Heart right ventricle (tissue), 16 donors: Measurements from ENCODE around the gene POU2F3. TPM values are rescaled to one million over a fixed set of nuclear protein-coding genes. Genes with fewer than 3 reads are reported as not detected.

Experiments
- ATAC-seq, 8 donors: fragments of 200-7000 bp; cut with Tn5 transposase; one replicate each; pipeline ENCODE4 v1.9.1; 2020; ENCODE audit warnings: mild to moderate bottlenecking in 8 of 8, moderate library complexity in 8 of 8, moderate number of reproducible peaks in 1 of 8
- DNase-seq, 2 donors: peaks; one replicate each; pipeline ENCODE4 v3.0.0-alpha.2; 2020
- H3K27ac ChIP-seq, 10 donors: fragments of 200-600 bp; sonication (generic) in 2 of 10; one replicate each; pipeline versions ENCODE4 v1.5.0 to v1.8.0; 2020 to 2022; ENCODE audit warnings: mild to moderate bottlenecking in 3 of 10
- H3K27me3 ChIP-seq, 7 donors: fragments of 200-600 bp; one replicate each; pipeline ENCODE4 v1.8.0; 2021 to 2022; ENCODE audit warnings: mild to moderate bottlenecking in 2 of 7
- H3K36me3 ChIP-seq, 9 donors: fragments of 200-600 bp; sonication (generic) in 1 of 9; one replicate each; pipeline versions ENCODE4 v1.5.0 to v1.8.0; 2020 to 2022; ENCODE audit warnings: mild to moderate bottlenecking in 2 of 9
- H3K4me1 ChIP-seq, 9 donors: fragments of 200-600 bp; sonication (generic) in 1 of 9; one replicate each; pipeline versions ENCODE4 v1.5.0 to v1.8.0; 2020 to 2022; ENCODE audit warnings: mild to moderate bottlenecking in 4 of 9
- H3K4me3 ChIP-seq, 10 donors: fragments of 200-600 bp; sonication (generic) in 2 of 10; one replicate each; pipeline versions ENCODE4 v1.5.0 to v1.8.0; 2020 to 2022; ENCODE audit warnings: mild to moderate bottlenecking in 7 of 10, moderate library complexity in 2 of 10
- H3K9me3 ChIP-seq, 11 donors: fragments of 200-600 bp in 10 of 11; sonication (generic) in 2 of 11; one replicate each; pipeline versions ENCODE4 v1.5.0 to v1.8.0; 2013 to 2022; ENCODE audit warnings: mild to moderate bottlenecking in 2 of 11, control low read depth in 1 of 11, moderate library complexity in 1 of 11
- CTCF ChIP-seq, 9 donors: fragments of 200-600 bp; sonication (generic) in 2 of 9; IDR thresholded peaks; one replicate each; pipeline versions ENCODE4 v1.5.0 to v1.8.0; 2021 to 2022; ENCODE audit warnings: antibody characterized with exemption in 9 of 9, mild to moderate bottlenecking in 5 of 9, moderate library complexity in 1 of 9
- WGBS, 2 donors: extraction: QIAGEN DNeasy Blood & Tissue Kit; methylation state at CpG; one replicate each; pipeline ENCODE4 v1.1.7; 2013; ENCODE audit warnings: inconsistent platforms in 1 of 2; 5-methylcytosine and 5-hydroxymethylcytosine counted together
- intact Hi-C, 10 donors: fragments of 100-400 bp; cut with DNase I; formaldehyde crosslinking; loops; one replicate each; pipeline versions ENCODE4 v1.11.1 to v1.14.2; 2022
- polyA plus RNA-seq, 2 donors: library from polyadenylated mRNA; stranded (reverse); fragments of 200-250 nt; gene quantifications; one replicate each; pipeline ENCODE4 v1.2.3, GENCODE V29; 2013
- total RNA-seq, 10 donors: library from RNA; stranded (reverse); fragmentation: NEBNext Ultra II Directional in 3 of 10; extraction: Animal tissue kit (Norgen Biotek cat#: 25700) in 3 of 10; gene quantifications; one replicate each; pipeline versions ENCODE4 v1.2.1 to v1.2.4, GENCODE V29; 2021 to 2023
- donor health status: Arrhythmogenic right ventricular cardiomyopathy.
- donor health status: ischemic (EF 13 %, LVEDD 7.1; RV severe dilation, severe dysfunction).
- donor health status: healthy with polysubstance abuse.
- donor health status: DM: no; HTN: yes; CAD: no.
- donor health status: DM: no; HTN: no; CAD: no.
- donor health status: ischemic (EF 25% LVEDD 6.9; RV normal size, moderate dysfunction).
- donor health status: ischemic (EF 25% LVEDD 5.7; RV mildly dilated, moderate dysfunction).
- donor health status: healthy.
- donor health status: DM: yes; HTN: yes; CAD: no.
- donor health status: Ischemic cardiomyopathy.
- donor health status: ischemic (EF 35%, LVEDD 5.7; RV mildly dilated, moderate dysfunction).
- donor health status: nonischemic (EF 11% LVEDD 7.7; RV severe dilation, severe dysfunction).
- donor health status: DM: yes; HTN: yes; CAD: no.
- donor health status: PGD.
- donor health status: ischemic (EF 29% LVEDD 5.4; RV normal size, mild dysfunction).
- donor health status: nonischemic (EF 23%, LVEDD 6.1; RV moderate dilation, normal function).

The POU2F3 gene
- total and polyA plus RNA-seq, 12 donors = 0.03 to 0.15 TPM; not detected in 10

DNA sequence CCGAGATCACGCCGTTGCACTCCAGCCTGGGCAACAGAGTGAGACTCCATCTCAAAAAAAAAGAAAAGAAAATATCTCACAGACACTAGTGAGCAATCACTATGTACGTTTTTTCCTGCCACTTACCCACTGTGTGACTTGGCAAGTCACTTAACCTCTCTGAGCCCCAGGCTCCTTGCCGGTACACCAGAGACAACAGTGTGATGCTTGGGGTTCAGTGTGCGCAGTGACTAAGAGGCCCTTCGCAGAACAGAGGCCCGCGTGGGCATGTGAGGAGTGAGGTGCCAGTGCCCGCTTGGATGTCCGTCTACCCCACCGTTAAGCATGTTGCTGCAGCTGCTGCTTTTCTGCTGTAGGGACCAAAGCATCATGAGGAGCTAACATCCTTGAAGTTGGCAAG, 22.4 kb upstream of the POU2F3 start:
- ATAC-seq = no peak
- Histone ChIP-seq H3K27ac (peak overlapping the region in 7 of 10 donors; percentile 8 to 92 (median 56)), H3K4me3 (no peak overlapping the region)

GRCh38 chr11:120217941-120218694, 21.8 kb upstream of the POU2F3 start:
- Histone ChIP-seq H3K27ac (peak overlapping the region; percentile 3 to 92 (median 51)), H3K9me3 (no peaks in the 10 kb centered on the region), H3K27me3 (no peaks in the 10 kb centered on the region), H3K4me1 (peaks cover 2 to 95% (median 76%) of the 10 kb centered on the region in 9 donors), H3K36me3 (peaks cover 0 to 14% (median 0%) of the 10 kb centered on the region in 9 donors), H3K4me3 (peak overlapping the region in 1 of 10 donors; percentile 2)
- intact Hi-C loops = loop anchor here in 2 of 10 donors (5.0 kb wide), 1 partner anchor 36 kb away; no protein-coding TSS in a partner anchor
- WGBS, 2 donors = 60 to 64% methylated on average over 12 of the region's 12 CpGs
- DNase-seq (no peak), ATAC-seq (peak; percentile 3 to 48 (median 24))
- no peak for TF ChIP-seq CTCF (IDR thresholded peaks at IDR 0.05)

More for the DNA sequence above, 22.4 kb upstream of the POU2F3 start:
- peaks cover 2 to 93% (median 76%) of the 10 kb centered on the region in 9 donors for H3K4me1 ChIP-seq
- no peak for DNase-seq
- H3K9me3 ChIP-seq = no peaks in the 10 kb centered on the region
- no peak for TF ChIP-seq CTCF (IDR thresholded peaks at IDR 0.05)
- peaks cover 0 to 14% (median 0%) of the 10 kb centered on the region in 9 donors for H3K36me3 ChIP-seq
- H3K27me3 ChIP-seq = no peaks in the 10 kb centered on the region
- WGBS, 2 donors = 83% methylated on average over 12 of the region's 12 CpGs
- intact Hi-C loops = loop anchor here in 2 of 10 donors (5.0 kb wide), 1 partner anchor 35 kb away; no protein-coding TSS in a partner anchor

DNA sequence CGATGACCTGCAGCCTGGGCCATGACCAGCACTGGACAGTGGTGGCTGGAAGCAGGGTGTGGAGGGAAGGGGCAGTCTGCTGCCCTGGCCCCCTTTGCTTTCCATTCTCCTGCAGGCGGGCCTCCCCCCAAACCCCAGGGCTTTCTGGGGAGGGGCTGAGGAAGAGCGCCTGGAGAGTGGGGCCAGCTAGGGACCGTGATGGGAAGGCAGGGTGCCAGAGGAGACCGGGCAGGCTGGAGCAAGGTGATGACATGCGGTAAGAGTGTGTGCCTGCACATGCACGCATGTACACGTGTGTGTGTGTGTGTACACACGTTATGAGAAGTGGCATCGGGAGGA, 21.3 kb upstream of the POU2F3 start:
- 59 to 62% methylated on average over 10 of the region's 10 CpGs for WGBS, 2 donors
- no peak for TF ChIP-seq CTCF (IDR thresholded peaks at IDR 0.05)
- no peak for DNase-seq
- Histone ChIP-seq H3K9me3 (no peaks in the 10 kb centered on the region), H3K27ac (peak overlapping the region in 9 of 10 donors; percentile 3 to 92 (median 55)), H3K4me1 (peaks cover 2 to 95% (median 76%) of the 10 kb centered on the region in 9 donors), H3K4me3 (peak overlapping the region in 1 of 10 donors; percentile 2), H3K27me3 (no peaks in the 10 kb centered on the region), H3K36me3 (peaks cover 0 to 14% (median 0%) of the 10 kb centered on the region in 9 donors)
- peak in 3 of 8 donors; percentile 2 to 8 (median 2) for ATAC-seq
- intact Hi-C loops = loop anchor here in 2 of 10 donors (5.0 kb wide), 1 partner anchor 36 kb away; no protein-coding TSS in a partner anchor

DNA sequence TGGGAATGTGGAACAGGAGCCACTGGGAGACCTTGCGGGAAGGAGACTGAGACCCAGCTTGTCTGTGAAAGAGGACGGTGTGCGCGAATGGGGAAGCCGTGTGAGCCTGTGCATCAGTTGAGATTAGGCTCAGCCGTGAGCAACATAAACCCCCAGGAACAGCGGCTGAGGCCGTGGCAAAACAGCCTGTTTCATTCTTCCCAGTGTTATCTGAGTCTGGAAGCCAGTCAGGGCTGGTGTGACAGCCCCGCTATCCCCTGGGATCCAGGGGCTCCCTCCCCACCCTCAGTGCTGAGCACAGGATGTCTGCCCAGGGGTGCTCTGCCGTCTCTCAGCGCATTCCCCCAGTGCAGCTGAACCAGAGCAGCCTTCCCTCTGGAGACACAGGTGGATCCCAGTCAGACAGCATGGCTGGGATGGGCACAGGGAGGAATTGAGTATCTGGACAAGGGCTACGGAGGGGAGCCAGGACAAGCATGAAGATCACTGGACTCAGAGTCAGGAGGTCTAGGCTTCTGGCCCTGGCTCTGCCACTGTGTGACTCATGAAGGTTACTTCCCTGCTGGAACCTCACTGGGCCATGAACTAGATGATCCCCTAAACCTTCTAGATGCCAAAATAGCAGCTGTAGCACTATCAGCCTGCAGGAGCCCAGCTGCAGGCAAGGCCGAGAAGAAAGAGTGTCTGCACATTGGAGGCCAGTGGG, 20.6 kb upstream of the POU2F3 start:
- Histone ChIP-seq H3K4me1 (peaks cover 3 to 96% (median 78%) of the 10 kb centered on the region in 9 donors), H3K27me3 (no peaks in the 10 kb centered on the region), H3K27ac (peak overlapping the region in 8 of 10 donors; percentile 8 to 92 (median 62)), H3K36me3 (peaks cover 0 to 12% (median 0%) of the 10 kb centered on the region in 9 donors), H3K4me3 (no peak overlapping the region), H3K9me3 (no peaks in the 10 kb centered on the region)
- TF ChIP-seq CTCF (IDR thresholded peaks at IDR 0.05) = no peak
- DNase-seq = peak in 1 of 2 donors; percentile 39
- ATAC-seq = peak; percentile 45 to 65 (median 58)
- 64 to 69% methylated on average over 13 of the region's 13 CpGs for WGBS, 2 donors
- intact Hi-C loops = loop anchor here in 2 of 10 donors (5.0 kb wide), 1 partner anchor 37 kb away; no protein-coding TSS in a partner anchor
